IMR-90 (cell line): ENCODE measurements around the gene ANO7. TPM values are rescaled to one million over a fixed set of nuclear protein-coding genes. Genes with fewer than 3 reads are reported as not detected.

Experiments
- ATAC-seq: fragments of 200-7000 bp; cut with Tn5 transposase; 2 replicates; pipeline ENCODE4 v1.9.1; 2020; ENCODE audit warnings: low read depth, mild to moderate bottlenecking, moderate library complexity
- BruUV-seq: library from RNA; stranded (reverse); fragments of 400-500 nt; replicated peaks from 2 replicates; lab custom pipeline; 2021; lab: Mats Ljungman, UMichigan
- CTCF ChIA-PET: fragments of 300-600 bp; formaldehyde crosslinking; extraction: SDS; loops from one replicate; lab custom pipeline; 2021; ENCODE audit warnings: antibody characterized with exemption; lab: Yijun Ruan, JAX
- POLR2A ChIA-PET: fragments of 300-600 bp; sonication (Branson Sonifier 250); formaldehyde crosslinking; loops from one replicate; lab custom pipeline; 2022; ENCODE audit warnings: antibody characterized with exemption; ENCODE audit not compliant: unreplicated experiment; lab: Charles Lee
- DNase-seq: peaks from one replicate; pipeline ENCODE4 v3.0.0; 2013
- H2AFZ ChIP-seq: replicated peaks from 2 replicates; pipeline ENCODE3; 2013; ENCODE audit warnings: low read length, mild to moderate bottlenecking; ENCODE audit not compliant: poor library complexity
- H2AK5ac ChIP-seq: 2 replicates; pipeline ENCODE4 v1.6.1; 2013; ENCODE audit warnings: low read depth, low read length, inconsistent platforms
- H2AK9ac ChIP-seq: replicated peaks from 2 replicates; pipeline ENCODE3; 2013; ENCODE audit warnings: mild to moderate bottlenecking, low read depth, low read length, moderate library complexity; ENCODE audit not compliant: poor library complexity
- H2BK120ac ChIP-seq: 2 replicates; pipeline ENCODE4 v1.6.1; 2013; ENCODE audit warnings: low read depth, low read length, inconsistent platforms
- H2BK15ac ChIP-seq: 3 replicates; pipeline ENCODE4 v1.6.1; 2013; ENCODE audit warnings: low read depth, low read length, inconsistent platforms
- H2BK20ac ChIP-seq: 2 replicates; pipeline ENCODE4 v1.6.1; 2013; ENCODE audit warnings: low read depth, mild to moderate bottlenecking, inconsistent platforms, low read length, moderate library complexity
- H2BK5ac ChIP-seq: 2 replicates; pipeline ENCODE4 v1.6.1; 2013; ENCODE audit warnings: mild to moderate bottlenecking, low read depth, low read length, inconsistent platforms; ENCODE audit not compliant: poor library complexity, severe bottlenecking
- H3K14ac ChIP-seq: replicated peaks from 2 replicates; pipeline ENCODE4 v1.6.1; 2013; ENCODE audit warnings: low read depth, low read length, inconsistent platforms
- H3K18ac ChIP-seq: 2 replicates; pipeline ENCODE4 v1.6.1; 2013; ENCODE audit warnings: low read depth, low read length, control low read depth
- H3K23ac ChIP-seq: 2 replicates; pipeline ENCODE4 v1.6.1; 2013; ENCODE audit warnings: low read depth, low read length, inconsistent platforms
- H3K27ac ChIP-seq: 2 replicates; pipeline ENCODE4 v1.5.1; 2013; ENCODE audit warnings: mild to moderate bottlenecking, control low read depth, low read length; ENCODE audit not compliant: insufficient read depth
- H3K27me3 ChIP-seq: 2 replicates; pipeline ENCODE4 v1.6.1; 2013; ENCODE audit warnings: low read length; ENCODE audit not compliant: control insufficient read depth, insufficient read depth
- H3K36me3 ChIP-seq: 2 replicates; pipeline ENCODE4 v1.6.1; 2013; ENCODE audit warnings: low read length, mixed read lengths; ENCODE audit not compliant: control insufficient read depth, insufficient read depth
- H3K4ac ChIP-seq: 2 replicates; pipeline ENCODE4 v1.6.1; 2013; ENCODE audit warnings: low read depth, low read length, inconsistent platforms
- H3K4me1 ChIP-seq: 2 replicates; pipeline ENCODE4 v1.6.1; 2013; ENCODE audit warnings: low read length, mixed read lengths; ENCODE audit not compliant: control insufficient read depth, insufficient read depth
- H3K4me2 ChIP-seq: 2 replicates; pipeline ENCODE4 v1.6.1; 2013; ENCODE audit warnings: low read depth, mild to moderate bottlenecking, control low read depth, low read length, moderate library complexity
- H3K4me3 ChIP-seq: 2 replicates; pipeline ENCODE4 v1.5.1; 2013; ENCODE audit warnings: low read depth, mild to moderate bottlenecking, control low read depth, low read length, moderate library complexity; ENCODE audit not compliant: insufficient read depth
- H3K56ac ChIP-seq: 2 replicates; pipeline ENCODE4 v1.6.1; 2013; ENCODE audit warnings: low read length, inconsistent platforms; ENCODE audit not compliant: insufficient read depth; ENCODE audit errors: extremely low read depth
- H3K79me1 ChIP-seq, 2 experiments: 2 replicates each; pipeline ENCODE4 v1.6.1; 2013; ENCODE audit warnings: low read length in 2 of 2, inconsistent platforms in 1 of 2, low read depth in 1 of 2
- H3K9ac ChIP-seq: 2 replicates; pipeline ENCODE4 v1.6.1; 2013; ENCODE audit warnings: low read depth, low read length, control low read depth
- H3K9me1 ChIP-seq: 2 replicates; pipeline ENCODE4 v1.6.1; 2013; ENCODE audit warnings: low read length, inconsistent platforms; ENCODE audit not compliant: insufficient read depth
- H3K9me3 ChIP-seq: 2 replicates; pipeline ENCODE4 v1.6.1; 2013; ENCODE audit warnings: low read length; ENCODE audit not compliant: control insufficient read depth, insufficient read depth
- H4K20me1 ChIP-seq: 2 replicates; pipeline ENCODE4 v1.6.1; 2013; ENCODE audit warnings: low read length, inconsistent platforms; ENCODE audit not compliant: insufficient read depth
- H4K5ac ChIP-seq: 2 replicates; pipeline ENCODE4 v1.6.1; 2013; ENCODE audit warnings: mild to moderate bottlenecking, low read depth, low read length, control low read depth
- H4K8ac ChIP-seq, 2 experiments: 2 replicates each; pipeline ENCODE4 v1.6.1; 2013; ENCODE audit warnings: low read depth in 2 of 2, low read length in 2 of 2, control low read depth in 1 of 2, inconsistent platforms in 1 of 2
- H4K91ac ChIP-seq: 2 replicates; pipeline ENCODE4 v1.6.1; 2013; ENCODE audit warnings: low read depth, low read length, inconsistent platforms; ENCODE audit not compliant: insufficient read depth
- BHLHE40 ChIP-seq: fragments of 150-350 bp; IDR thresholded peaks from 2 replicates; pipeline ENCODE4 v1.6.1; 2016; ENCODE audit warnings: mild to moderate bottlenecking, low read depth, low read length
- CHD1 ChIP-seq: IDR thresholded peaks from 2 replicates; pipeline ENCODE4 v1.6.1; 2012; ENCODE audit warnings: low read depth, low read length, improper control_type of control experiment
- CTCF ChIP-seq: conservative IDR thresholded peaks from 2 replicates; pipeline ENCODE4 v1.5.1; 2012; ENCODE audit warnings: mild to moderate bottlenecking, low read depth, low read length, improper control_type of control experiment
- MAFK ChIP-seq: IDR thresholded peaks from 2 replicates; pipeline ENCODE4 v1.6.1; 2012; ENCODE audit warnings: low read depth, low read length, improper control_type of control experiment
- MAZ ChIP-seq: IDR thresholded peaks from 2 replicates; pipeline ENCODE4 v1.6.1; 2012; ENCODE audit warnings: low read depth, mild to moderate bottlenecking, low read length, improper control_type of control experiment, moderate library complexity, borderline replicate concordance
- MXI1 ChIP-seq: IDR thresholded peaks from 2 replicates; pipeline ENCODE4 v1.6.1; 2012; ENCODE audit warnings: low read depth, mild to moderate bottlenecking, low read length, moderate library complexity, borderline replicate concordance
- RAD21 ChIP-seq: IDR thresholded peaks from 2 replicates; pipeline ENCODE4 v1.6.1; 2012; ENCODE audit warnings: low read length, improper control_type of control experiment
- RCOR1 ChIP-seq: IDR thresholded peaks from 2 replicates; pipeline ENCODE4 v1.6.1; 2012; ENCODE audit warnings: mild to moderate bottlenecking, low read length, improper control_type of control experiment; ENCODE audit not compliant: insufficient replicate concordance
- RFX5 ChIP-seq: IDR thresholded peaks from 2 replicates; pipeline ENCODE4 v1.8.0; 2012; ENCODE audit warnings: low read depth, mild to moderate bottlenecking, low read length, moderate library complexity
- SMC3 ChIP-seq: fragments of 150-350 bp; IDR thresholded peaks from 2 replicates; pipeline ENCODE4 v1.6.1; 2016; ENCODE audit warnings: low read depth, mild to moderate bottlenecking, antibody characterized with exemption, low read length, moderate library complexity
- USF2 ChIP-seq: fragments of 150-350 bp; IDR thresholded peaks from 2 replicates; pipeline ENCODE4 v1.6.1; 2017; ENCODE audit warnings: mild to moderate bottlenecking, antibody characterized with exemption, low read length, low read depth
- WGBS, 2 experiments: methylation state at CpG; one replicate each; pipeline versions ENCODE4 v1.1.5 to v1.1.7; 2013; ENCODE audit warnings: missing lambda C conversion rate in 2 of 2; ENCODE audit not compliant: insufficient read length in 1 of 2; ENCODE audit errors: extremely low coverage in 2 of 2; 5-methylcytosine and 5-hydroxymethylcytosine counted together
- dilution Hi-C: fragments of 300-500 bp; cut with HindIII; formaldehyde crosslinking; loops from one replicate; pipeline ENCODE4 v1.14.3; 2018; ENCODE audit warnings: low sequenced_read_pairs; ENCODE audit not compliant: unreplicated experiment
- in situ Hi-C: fragments of 300-500 bp; cut with MboI; formaldehyde crosslinking; loops from 3 replicates; pipeline ENCODE4 v1.14.3; 2019; ENCODE audit warnings: low sequenced_read_pairs, inconsistent platforms, mixed read lengths
- intact Hi-C: fragments of 100-400 bp; cut with micrococcal nuclease; formaldehyde crosslinking; loops from 2 replicates; pipeline ENCODE4 v1.10.0; 2022
- polyA plus RNA-seq, 3 experiments: library from polyadenylated mRNA; depleted of rRNA; stranded (reverse); fragments of >200 nt; gene quantifications; 2 replicates each; pipeline ENCODE4 v1.2.3, GENCODE V29; 2012; ENCODE audit warnings: low replicate concordance in 1 of 3
- total RNA-seq: library from RNA; depleted of rRNA; stranded (reverse); fragments of >200 nt; gene quantifications from 2 replicates; pipeline ENCODE4 v1.2.3, GENCODE V29; 2012

Gene ANO7
- total and polyA plus RNA-seq, 2 of the 4 experiments (the other 2 are of a cell fraction), result 0.36 to 3.4 TPM

- peaks cover 95% of the 10 kb centered on the region for H4K20me1 ChIP-seq
- peaks cover 44 to 77% of the 10 kb centered on the region in 2 experiments for H3K79me1 ChIP-seq
- H3K27ac ChIP-seq, result no peak overlapping the region
- H3K14ac ChIP-seq, result no peak overlapping the region
- no peak overlapping the region for H4K8ac ChIP-seq
- DNase-seq, result no peak
- ATAC-seq, result no peak
- no peak overlapping the region for H3K56ac ChIP-seq
- H4K5ac ChIP-seq, result no peak overlapping the region
- dilution Hi-C loops, result no loop called here
- TF ChIP-seq MAZ (no peak), CHD1 (no peak), SMC3 (no peak), RFX5 (no peak), CTCF (no peak), USF2 (no peak), RCOR1 (no peak), RAD21 (no peak), MAFK (no peak), MXI1 (no peak), BHLHE40 (no peak)
- no peaks in the 10 kb centered on the region for H3K4me1 ChIP-seq
- H2AK5ac ChIP-seq, result no peak overlapping the region
- no peak overlapping the region for H4K91ac ChIP-seq
- H3K9me3 ChIP-seq, result no peaks in the 10 kb centered on the region
- no peaks in the 10 kb centered on the region for H3K27me3 ChIP-seq
- H2BK5ac ChIP-seq, result no peak overlapping the region
- no peak overlapping the region for H3K4ac ChIP-seq
- H2BK15ac ChIP-seq, result no peak overlapping the region
- H3K9me1 ChIP-seq, result peaks cover 12% of the 10 kb centered on the region; the same call in 1 of the 2 replicates
- H3K36me3 ChIP-seq, result peaks cover 72% of the 10 kb centered on the region
- no peak overlapping the region for H3K23ac ChIP-seq
- no peak overlapping the region for H3K9ac ChIP-seq
- H2AFZ ChIP-seq, result no peak overlapping the region
- H3K4me2 ChIP-seq, result no peak overlapping the region
- no peak overlapping the region for H2BK20ac ChIP-seq
- H3K18ac ChIP-seq, result no peak overlapping the region
- no peak overlapping the region for H2AK9ac ChIP-seq
- intact Hi-C loops, result no loop called here
- H3K4me3 ChIP-seq, result no peak overlapping the region
- no CpG with 5 or more reads among the region's 3 CpGs for WGBS, 2 experiments
- in situ Hi-C loops, result loop anchor here (5.0 kb wide), 1 partner anchor 86 kb away; no protein-coding TSS in a partner anchor
- BruUV-seq, result no TSS peak
- CTCF ChIA-PET, result interaction anchor here (0.6 to 1.0 kb wide), 2 partner anchors 48 to 53 kb away, joined by 3 to 4 read pairs; no protein-coding TSS in a partner anchor
- POLR2A ChIA-PET, result no interaction called here
- H2BK120ac ChIP-seq, result no peak overlapping the region
Measured at GRCh38 chr2:241260911-241261310, 72.4 kb downstream of the ANO7 start.
